Middle frontal gyrus (tissue), 1 donor: ENCODE measurements around the gene CMC4.

Experiments
- DNase-seq: peaks from one replicate; pipeline ENCODE4 v3.0.0-alpha.2; 2015; ENCODE audit warnings: low spot score; ENCODE audit errors: extremely low spot score

The CMC4 gene

GRCh38 chrX:155070975-155071693, at the start of gene CMC4, which contains the start of the genes BRCC3 and MTCP1:
TSS of gene CMC4 (minus strand) at chrX:155071136. CDS start at chrX:155064023, 7,113 bp downstream.
TSS of gene BRCC3 (plus strand) at chrX:155071508. CDS start at chrX:155071528, 20 bp downstream.
TSS of gene MTCP1 (minus strand) at chrX:155071136. CDS start at chrX:155066010, 5,126 bp downstream.
- DNase-seq = peak; percentile 62

- no peak for DNase-seq
Measured at GRCh38 chrX:155115174-155115819, 44.4 kb upstream of the CMC4 start.

GRCh38 chrX:155113097-155113496, 42.2 kb upstream of the CMC4 start:
- no peak for DNase-seq

GRCh38 chrX:155112171-155112570, 41.2 kb upstream of the CMC4 start:
- no peak for DNase-seq

- DNase-seq = no peak
Measured at GRCh38 chrX:155108427-155108826, 37.5 kb upstream of the CMC4 start.

GRCh38 chrX:155105919-155106318, 35.0 kb upstream of the CMC4 start:
- DNase-seq = no peak

- no peak for DNase-seq
Measured at GRCh38 chrX:155094468-155095061, 23.6 kb upstream of the CMC4 start.

GRCh38 chrX:155086961-155087735, 16.2 kb upstream of the CMC4 start:
- no peak for DNase-seq

GRCh38 chrX:155086202-155086840, 15.4 kb upstream of the CMC4 start:
- no peak for DNase-seq

- no peak for DNase-seq
Measured at GRCh38 chrX:155071694-155072280, 851 bp upstream of the CMC4 start.

GRCh38 chrX:155070663-155070974, 317 bp downstream of the CMC4 start:
- no peak for DNase-seq

GRCh38 chrX:155070038-155070437, 898 bp downstream of the CMC4 start:
- no peak for DNase-seq

GRCh38 chrX:155069414-155069813, 1.5 kb downstream of the CMC4 start:
- no peak for DNase-seq

- no peak for DNase-seq
Measured at GRCh38 chrX:155068165-155068564, 2.8 kb downstream of the CMC4 start.

- DNase-seq = no peak
Measured at GRCh38 chrX:155065035-155065734, 5.8 kb downstream of the CMC4 start.

GRCh38 chrX:155061760-155062159, 9.2 kb downstream of the CMC4 start:
- no peak for DNase-seq

- DNase-seq = no peak
Measured at GRCh38 chrX:155056877-155057792, 13.8 kb downstream of the CMC4 start.

- no peak for DNase-seq
Measured at GRCh38 chrX:155056471-155056870, 14.5 kb downstream of the CMC4 start.

GRCh38 chrX:155055494-155055893, 15.4 kb downstream of the CMC4 start:
- DNase-seq = no peak
